Activated naive CD4-positive, alpha-beta T cell treated with anti-CD3 and anti-CD28 coated beads for 36 hours (primary cell): ENCODE data around the gene FAM184B. TPM values are rescaled to one million over a fixed set of nuclear protein-coding genes. Genes with fewer than 3 reads are reported as not detected.
"Not testable (repeated sequence)": the region's sequence is repeated elsewhere in the genome, so short reads cannot be mapped to it uniquely, and the experiment has no call there.

Experiments used
- CTCF ChIA-PET: fragments of 350-600 bp; sonication (Branson Sonifier 250); formaldehyde crosslinking; loops from one replicate; lab custom pipeline; 2021; ENCODE audit warnings: antibody characterized with exemption; lab: Charles Lee
- DNase-seq: peaks from one replicate; pipeline ENCODE4 v3.0.0-alpha.2; 2020
- H3K27ac Mint-ChIP-seq: one replicate; pipeline ENCODE4 v1.8.0; 2021; ENCODE audit warnings: mild to moderate bottlenecking, mixed read lengths
- H3K27me3 Mint-ChIP-seq: one replicate; pipeline ENCODE4 v1.8.0; 2021; ENCODE audit warnings: low read depth, mixed read lengths
- H3K36me3 Mint-ChIP-seq: one replicate; pipeline ENCODE4 v1.8.0; 2021; ENCODE audit warnings: low read depth, mixed read lengths
- H3K4me1 Mint-ChIP-seq: one replicate; pipeline ENCODE4 v1.8.0; 2021; ENCODE audit warnings: low read depth, mixed read lengths
- H3K4me3 Mint-ChIP-seq: one replicate; pipeline ENCODE4 v1.8.0; 2021; ENCODE audit warnings: mild to moderate bottlenecking, moderate library complexity, mixed read lengths
- H3K9me3 Mint-ChIP-seq: one replicate; pipeline ENCODE4 v1.8.0; 2021; ENCODE audit warnings: mixed read lengths
- intact Hi-C: fragments of 100-400 bp; cut with micrococcal nuclease; formaldehyde crosslinking; loops from one replicate; pipeline ENCODE4 v1.15.1; 2023
- total RNA-seq, 2 experiments: library from RNA; stranded (reverse); gene quantifications; one replicate each; pipeline ENCODE4 v1.2.3, GENCODE V29; 2021

FAM184B gene
- total RNA-seq, 2 experiments from 2014 or later = not detected

DNA sequence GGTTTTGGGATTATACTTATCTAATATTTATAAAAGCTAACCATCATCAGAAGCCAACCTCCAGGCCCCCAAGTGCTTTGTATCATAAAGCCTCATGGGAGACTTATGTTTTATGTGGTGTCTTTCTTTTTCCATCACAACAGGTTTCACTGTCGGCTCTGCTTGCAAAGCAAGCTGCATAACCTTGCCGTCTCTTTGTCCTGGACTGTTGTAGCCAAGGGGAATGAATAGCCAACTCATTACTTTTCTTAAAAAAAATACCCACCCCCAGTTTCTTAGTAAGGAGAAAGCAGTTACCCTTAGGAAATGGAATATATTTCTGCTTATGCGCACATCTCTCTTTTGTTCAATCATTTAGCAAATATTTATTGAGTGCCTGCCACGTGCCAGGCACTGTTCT is 40.7 kb downstream of the FAM184B start:
- H3K4me3 Mint-ChIP-seq = no peak overlapping the region
- peaks cover 6% of the 10 kb centered on the region for H3K27me3 Mint-ChIP-seq
- no peak overlapping the region for H3K27ac Mint-ChIP-seq
- CTCF ChIA-PET = no interaction called here
- H3K9me3 Mint-ChIP-seq = no peaks in the 10 kb centered on the region
- no peak for DNase-seq
- intact Hi-C loops = no loop called here
- no peaks in the 10 kb centered on the region for H3K36me3 Mint-ChIP-seq
- no peaks in the 10 kb centered on the region for H3K4me1 Mint-ChIP-seq

DNA sequence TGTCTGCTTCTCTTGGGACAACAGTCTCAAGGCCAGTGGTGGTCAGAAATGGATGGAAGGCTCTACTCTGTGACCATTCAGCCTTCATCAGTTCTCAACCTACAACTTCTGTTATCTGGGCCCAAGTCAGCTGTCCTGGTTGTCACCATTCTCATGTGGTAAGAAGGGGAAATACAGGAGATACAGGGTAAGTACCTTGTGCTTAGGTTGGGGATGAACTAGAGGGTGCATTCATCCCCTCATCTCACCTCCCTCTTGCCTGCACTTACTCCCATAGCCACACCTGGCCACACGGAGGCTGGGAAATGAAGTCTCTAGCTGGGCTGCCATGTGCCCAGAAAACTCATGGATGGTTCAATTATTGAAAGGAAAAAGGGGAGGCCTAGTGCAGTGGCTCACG is 44.9 kb downstream of the FAM184B start:
- H3K36me3 Mint-ChIP-seq = no peaks in the 10 kb centered on the region
- H3K27ac Mint-ChIP-seq = no peak overlapping the region
- H3K9me3 Mint-ChIP-seq = no peaks in the 10 kb centered on the region
- no peak overlapping the region for H3K4me3 Mint-ChIP-seq
- H3K4me1 Mint-ChIP-seq = no peaks in the 10 kb centered on the region
- intact Hi-C loops = no loop called here
- CTCF ChIA-PET = no interaction called here
- H3K27me3 Mint-ChIP-seq = peaks cover 5% of the 10 kb centered on the region
- no peak for DNase-seq

DNA sequence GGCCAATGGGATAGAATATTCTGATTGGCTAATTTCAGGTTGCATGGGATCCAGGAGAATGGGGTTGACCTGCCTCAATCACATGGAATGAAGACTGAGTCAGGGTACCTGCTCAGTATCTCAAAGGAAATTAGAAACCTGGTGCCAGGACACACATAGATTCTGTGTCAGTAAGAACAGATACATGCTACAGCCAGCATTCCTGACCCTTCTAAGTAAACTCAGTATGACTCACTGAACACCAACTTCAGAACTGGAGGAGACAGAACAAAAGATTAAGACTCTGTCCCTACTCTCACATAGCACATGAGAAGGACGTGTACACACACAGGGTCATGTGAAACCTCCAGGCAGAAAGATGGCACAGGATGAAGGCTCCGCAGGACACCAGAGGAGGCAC is 54.5 kb downstream of the FAM184B start:
- H3K36me3 Mint-ChIP-seq = no peaks in the 10 kb centered on the region
- H3K4me1 Mint-ChIP-seq = no peaks in the 10 kb centered on the region
- CTCF ChIA-PET = no interaction called here
- H3K27me3 Mint-ChIP-seq = peaks cover 14% of the 10 kb centered on the region
- H3K4me3 Mint-ChIP-seq = no peak overlapping the region
- DNase-seq = no peak
- intact Hi-C loops = no loop called here
- no peak overlapping the region for H3K27ac Mint-ChIP-seq
- H3K9me3 Mint-ChIP-seq = peaks cover 2% of the 10 kb centered on the region

DNA sequence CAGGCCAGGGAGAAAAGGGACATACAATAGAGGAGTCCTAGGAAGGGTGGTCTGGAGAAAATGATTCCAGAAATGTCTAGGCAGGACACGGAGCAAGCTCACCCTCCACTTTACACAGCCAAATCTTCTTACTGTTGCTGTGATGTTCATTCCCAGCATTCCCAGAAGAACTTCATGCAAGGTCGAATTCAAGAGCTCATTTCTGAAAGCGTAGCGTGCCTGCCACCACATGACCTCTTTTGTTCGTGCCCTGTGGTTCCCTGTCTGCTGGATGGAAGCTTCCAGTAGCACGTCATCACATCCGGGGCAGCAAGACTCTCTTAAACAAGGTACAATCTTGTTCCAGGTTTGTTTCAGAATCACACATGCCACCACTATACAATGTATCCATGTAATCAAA is 57.8 kb downstream of the FAM184B start:
- H3K4me1 Mint-ChIP-seq = no peaks in the 10 kb centered on the region

DNA sequence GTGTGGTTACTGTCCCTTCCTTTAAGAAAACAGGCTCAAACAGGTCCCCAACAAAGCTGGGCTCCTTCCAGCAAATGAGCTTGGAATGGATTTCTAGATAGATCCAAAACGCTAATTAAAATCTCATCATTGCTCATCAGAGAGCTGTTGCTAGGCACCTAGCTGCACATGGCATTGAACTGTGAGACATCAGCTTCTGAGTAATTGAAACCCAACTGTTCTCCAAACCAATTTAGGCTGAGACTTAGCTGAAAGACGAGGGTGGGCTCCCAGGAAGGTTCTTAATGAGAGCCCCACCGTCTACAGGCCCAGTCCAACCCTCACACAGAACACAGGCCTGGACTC is 59.1 kb downstream of the FAM184B start:
- H3K4me3 Mint-ChIP-seq = no peak overlapping the region
- intact Hi-C loops = no loop called here
- no peak overlapping the region for H3K27ac Mint-ChIP-seq
- DNase-seq = no peak
- no peaks in the 10 kb centered on the region for H3K4me1 Mint-ChIP-seq
- no peaks in the 10 kb centered on the region for H3K36me3 Mint-ChIP-seq
- H3K9me3 Mint-ChIP-seq = no peaks in the 10 kb centered on the region
- peaks cover 6% of the 10 kb centered on the region for H3K27me3 Mint-ChIP-seq
- CTCF ChIA-PET = interaction anchor here (0.6 kb wide), 1 partner anchor 841 kb away, joined by 4 read pairs; no protein-coding TSS in a partner anchor

More for the DNA sequence above, 57.8 kb downstream of the FAM184B start:
- Mint-ChIP-seq H3K27me3 (peaks cover 14% of the 10 kb centered on the region), H3K27ac (no peak overlapping the region), H3K4me3 (no peak overlapping the region), H3K36me3 (no peaks in the 10 kb centered on the region), H3K9me3 (peaks cover 2% of the 10 kb centered on the region)
- CTCF ChIA-PET = no interaction called here
- no peak for DNase-seq
- intact Hi-C loops = no loop called here

DNA sequence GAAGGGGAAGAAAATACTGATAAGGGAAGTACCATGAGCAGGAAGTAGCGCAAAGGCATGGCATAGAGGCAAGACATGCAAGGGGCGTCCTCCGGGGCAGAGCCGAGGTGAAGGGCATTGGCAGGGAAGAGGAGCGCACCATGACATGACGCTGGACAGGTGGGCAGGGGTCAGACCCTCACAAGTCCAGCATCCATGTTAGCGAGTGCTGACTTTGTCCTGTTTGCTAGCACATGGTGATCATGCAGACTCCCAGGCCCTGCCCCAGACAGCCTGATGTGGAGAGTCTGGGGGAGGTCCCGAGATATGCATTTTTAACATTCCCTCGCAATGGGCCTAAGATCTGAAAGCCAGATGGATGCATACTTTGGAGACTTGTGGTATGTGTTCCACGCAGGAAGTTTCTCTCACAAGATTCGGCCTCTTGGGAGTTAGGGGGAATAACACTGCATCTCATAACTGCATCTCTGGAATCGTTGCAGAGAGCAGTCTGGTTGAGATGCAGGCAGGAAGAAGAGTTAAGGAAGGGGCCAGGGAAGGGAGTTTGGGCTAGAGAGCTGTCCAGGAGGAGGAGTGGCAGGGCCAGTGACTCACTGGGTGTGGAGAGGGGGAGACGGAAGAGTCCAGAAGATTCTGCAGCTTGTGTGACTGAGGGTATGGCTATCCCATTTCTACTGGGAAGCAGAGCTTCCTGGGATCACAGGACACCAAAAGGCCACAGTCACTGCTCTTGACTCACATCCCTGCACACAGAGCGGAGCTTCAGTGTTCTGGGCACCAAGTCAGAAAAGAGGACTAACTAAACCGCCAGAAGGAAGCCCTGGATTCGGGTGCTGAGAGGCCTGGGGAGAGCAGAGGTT is 59.7 kb downstream of the FAM184B start:
- H3K4me3 Mint-ChIP-seq = no peak overlapping the region
- no peak for DNase-seq
- intact Hi-C loops = no loop called here
- CTCF ChIA-PET = interaction anchor here (0.6 kb wide), 1 partner anchor 842 kb away, joined by 4 read pairs; no protein-coding TSS in a partner anchor
- no peaks in the 10 kb centered on the region for H3K36me3 Mint-ChIP-seq
- H3K9me3 Mint-ChIP-seq = no peaks in the 10 kb centered on the region
- H3K4me1 Mint-ChIP-seq = no peaks in the 10 kb centered on the region
- no peak overlapping the region for H3K27ac Mint-ChIP-seq
- peaks cover 2% of the 10 kb centered on the region for H3K27me3 Mint-ChIP-seq

DNA sequence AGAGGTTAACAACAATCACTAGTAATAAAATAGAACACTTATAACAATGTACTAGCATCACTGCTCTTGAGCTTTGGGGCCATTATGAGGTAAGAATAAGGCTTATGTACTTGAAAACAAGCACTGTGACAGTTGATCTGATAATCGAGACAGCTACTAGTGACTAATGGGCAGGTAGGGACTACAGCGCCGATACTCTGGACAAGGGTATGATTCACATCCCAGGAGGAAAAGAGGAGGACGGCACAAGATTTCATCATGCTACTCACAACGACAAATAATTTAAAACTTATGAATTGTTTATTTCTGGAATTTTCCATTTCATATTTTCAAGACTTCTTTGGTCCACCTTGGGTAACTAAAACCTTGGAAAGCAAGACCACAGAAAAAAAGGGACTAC is 62.3 kb downstream of the FAM184B start:
- Mint-ChIP-seq H3K27ac (no peak overlapping the region), H3K27me3 (no peaks in the 10 kb centered on the region), H3K4me3 (no peak overlapping the region), H3K9me3 (no peaks in the 10 kb centered on the region), H3K36me3 (no peaks in the 10 kb centered on the region), H3K4me1 (no peaks in the 10 kb centered on the region)
- intact Hi-C loops = no loop called here
- no peak for DNase-seq
- CTCF ChIA-PET = interaction anchor here (0.6 kb wide), 1 partner anchor 115 kb away, joined by 3 read pairs; no protein-coding TSS in a partner anchor

DNA sequence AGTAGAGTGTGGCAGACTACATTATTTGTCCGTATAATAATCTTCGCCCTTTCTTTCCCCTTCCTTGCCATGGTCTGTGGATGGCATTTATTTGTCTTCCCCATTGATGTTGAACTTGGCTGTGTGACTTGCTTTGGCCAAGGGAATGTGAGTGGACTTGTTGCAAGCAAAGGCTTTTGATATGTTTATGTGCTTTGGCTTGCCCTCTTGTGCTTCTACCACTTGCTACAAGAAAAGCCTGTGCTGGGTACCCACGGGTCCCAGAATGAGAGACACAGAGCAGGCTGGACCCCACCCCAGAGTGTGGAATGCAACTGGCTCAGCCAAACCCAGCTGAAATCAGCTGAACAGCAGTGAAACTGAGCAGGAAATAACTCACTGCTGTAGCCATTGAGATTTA is 63.0 kb downstream of the FAM184B start:
- intact Hi-C loops = no loop called here

DNA sequence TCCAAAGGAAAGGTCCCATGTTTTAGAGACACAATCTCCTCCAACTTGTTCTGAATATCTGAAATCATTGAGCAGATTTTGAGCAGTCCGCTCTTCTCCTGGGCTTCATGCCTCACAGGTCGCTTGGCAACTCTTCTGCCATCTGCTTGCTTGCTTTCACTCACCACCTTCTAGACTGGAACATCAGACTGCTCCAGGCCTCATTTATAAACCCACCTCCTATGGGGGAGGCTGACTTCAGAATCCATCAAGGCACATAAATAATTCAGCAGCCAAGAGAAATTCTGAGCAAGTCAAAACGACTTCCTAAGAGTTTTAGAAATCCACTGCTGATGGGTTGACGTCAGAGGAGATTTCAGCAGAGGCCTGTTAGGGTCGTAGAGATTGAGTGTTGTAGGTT is 64.1 kb downstream of the FAM184B start:
- DNase-seq = no peak
- no peaks in the 10 kb centered on the region for H3K9me3 Mint-ChIP-seq
- no peak overlapping the region for H3K4me3 Mint-ChIP-seq
- CTCF ChIA-PET = no interaction called here
- no peak overlapping the region for H3K27ac Mint-ChIP-seq
- no peaks in the 10 kb centered on the region for H3K36me3 Mint-ChIP-seq
- no peaks in the 10 kb centered on the region for H3K27me3 Mint-ChIP-seq
- H3K4me1 Mint-ChIP-seq = no peaks in the 10 kb centered on the region
- intact Hi-C loops = no loop called here

More for the DNA sequence above, 63.0 kb downstream of the FAM184B start:
- H3K36me3 Mint-ChIP-seq = no peaks in the 10 kb centered on the region
- no peak for DNase-seq
- H3K9me3 Mint-ChIP-seq = no peaks in the 10 kb centered on the region
- no peaks in the 10 kb centered on the region for H3K4me1 Mint-ChIP-seq
- no peak overlapping the region for H3K27ac Mint-ChIP-seq
- H3K27me3 Mint-ChIP-seq = no peaks in the 10 kb centered on the region
- CTCF ChIA-PET = no interaction called here
- H3K4me3 Mint-ChIP-seq = no peak overlapping the region

DNA sequence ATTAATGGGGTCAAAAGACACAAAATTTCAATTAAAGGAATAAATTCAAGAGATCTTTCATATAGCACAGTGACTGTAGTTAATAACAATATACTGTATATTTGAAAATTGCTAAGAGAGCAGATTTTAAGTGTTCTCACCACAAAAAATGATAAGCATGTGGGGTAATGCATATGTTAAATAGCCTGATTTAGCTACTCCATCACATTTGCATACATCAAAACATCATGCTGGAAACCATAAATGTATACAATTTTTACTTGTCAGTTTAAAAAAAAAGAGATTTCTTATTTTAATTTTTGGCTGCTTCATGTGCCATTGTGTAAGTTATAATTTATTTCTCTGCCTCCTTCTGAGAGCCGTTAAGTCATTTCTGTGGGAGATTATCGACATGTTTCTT is 65.9 kb downstream of the FAM184B start:
- Mint-ChIP-seq H3K4me1 (no peaks in the 10 kb centered on the region), H3K27ac (no peak overlapping the region), H3K9me3 (no peaks in the 10 kb centered on the region), H3K4me3 (no peak overlapping the region), H3K27me3 (peaks cover 4% of the 10 kb centered on the region), H3K36me3 (no peaks in the 10 kb centered on the region)
- no peak for DNase-seq
- CTCF ChIA-PET = no interaction called here
- intact Hi-C loops = no loop called here

DNA sequence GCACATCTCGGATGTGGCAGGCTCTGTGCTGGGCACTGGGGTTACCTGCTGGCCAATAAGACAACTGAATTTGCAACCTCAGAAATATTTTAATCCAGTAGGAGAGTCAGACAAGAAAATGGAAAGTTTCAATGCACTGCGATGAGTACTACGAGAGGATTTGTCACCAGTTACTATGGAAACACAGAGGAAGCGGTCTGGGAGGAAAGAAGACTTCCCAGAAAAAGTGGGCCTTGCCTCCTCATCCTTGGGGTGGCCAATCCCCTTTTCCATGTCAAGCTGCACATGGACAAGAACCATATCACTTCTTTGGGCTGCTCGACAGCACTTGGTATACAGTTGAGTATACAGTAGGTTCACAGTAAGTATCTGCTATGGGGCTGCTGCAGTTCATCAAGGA is 67.6 kb downstream of the FAM184B start:
- Mint-ChIP-seq H3K27ac (no peak overlapping the region), H3K36me3 (no peaks in the 10 kb centered on the region), H3K27me3 (peaks cover 4% of the 10 kb centered on the region), H3K4me1 (no peaks in the 10 kb centered on the region), H3K9me3 (no peaks in the 10 kb centered on the region), H3K4me3 (no peak overlapping the region)
- intact Hi-C loops = no loop called here
- CTCF ChIA-PET = no interaction called here
- DNase-seq = no peak

DNA sequence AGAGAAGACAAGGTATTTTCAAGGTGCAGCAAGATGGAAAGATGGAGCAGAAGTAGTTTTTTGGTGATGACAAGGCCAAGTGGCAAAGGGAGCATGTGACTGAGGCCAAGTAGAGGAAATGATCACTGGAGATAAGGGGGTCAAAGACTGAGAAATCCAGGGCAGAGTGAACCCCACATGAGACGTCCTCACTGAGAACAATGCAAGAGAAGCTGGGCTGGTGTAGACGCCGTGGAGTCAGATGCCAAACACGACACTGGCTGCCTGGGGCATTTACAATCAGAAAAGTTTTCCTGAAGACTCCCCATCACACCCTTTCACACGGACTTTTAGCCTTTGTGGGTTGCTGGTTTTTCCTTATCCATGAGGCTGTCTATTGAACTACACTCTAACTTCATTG is 69.3 kb downstream of the FAM184B start:
- H3K9me3 Mint-ChIP-seq = no peaks in the 10 kb centered on the region
- CTCF ChIA-PET = no interaction called here
- intact Hi-C loops = no loop called here

DNA sequence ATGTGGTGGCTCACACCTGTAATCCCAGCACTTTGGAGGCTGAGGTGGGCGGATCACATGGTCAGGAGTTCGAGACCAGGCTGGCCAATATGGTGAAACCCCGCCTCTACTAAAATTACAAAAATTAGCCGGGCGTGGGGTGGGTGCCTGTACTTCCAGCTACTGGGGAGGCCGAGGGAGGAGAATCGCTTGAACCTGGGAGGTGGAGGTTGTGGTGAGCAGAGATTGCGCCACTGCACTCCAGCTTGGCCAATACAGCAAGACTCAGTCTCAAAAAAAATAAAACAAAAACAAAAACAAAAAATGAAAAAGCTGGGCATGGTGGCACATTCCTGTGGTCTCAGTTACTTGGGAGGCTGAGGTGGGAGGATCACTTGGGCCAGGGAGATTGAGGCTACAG is 70.2 kb downstream of the FAM184B start:
- H3K27ac Mint-ChIP-seq, H3K27me3 Mint-ChIP-seq, CTCF ChIA-PET, H3K4me3 Mint-ChIP-seq, H3K4me1 Mint-ChIP-seq, H3K9me3 Mint-ChIP-seq, intact Hi-C loops, H3K36me3 Mint-ChIP-seq, DNase-seq: not testable (repeated sequence)

More for the DNA sequence above, 69.3 kb downstream of the FAM184B start:
- Mint-ChIP-seq H3K36me3 (no peaks in the 10 kb centered on the region), H3K4me3 (no peak overlapping the region), H3K27me3 (peaks cover 4% of the 10 kb centered on the region), H3K27ac (no peak overlapping the region), H3K4me1 (no peaks in the 10 kb centered on the region)
- DNase-seq = no peak
